GM13977 (cell line): ENCODE measurements around the gene ATOH8.
A peak's percentile ranks its signal among the peaks of the same experiment; 100 is the strongest.

Source experiments
- DNase-seq: peaks from one replicate; pipeline ENCODE4 v3.0.0; 2012; ENCODE audit warnings: low spot score
- CTCF ChIP-seq: IDR thresholded peaks from 2 replicates; pipeline ENCODE4 v1.5.1; 2012; ENCODE audit warnings: mild to moderate bottlenecking, control low read depth; ENCODE audit not compliant: insufficient read depth; ENCODE audit errors: extremely low read depth, missing control alignments
- in situ Hi-C: fragments of 300-500 bp; cut with MboI; formaldehyde crosslinking; loops from one replicate; pipeline ENCODE4 v1.12.0; 2022; ENCODE audit warnings: low sequenced_read_pairs, low pct_unique_long_range_greater_than_20kb, mixed read lengths, inconsistent platforms; ENCODE audit not compliant: unreplicated experiment

ATOH8 gene

DNA sequence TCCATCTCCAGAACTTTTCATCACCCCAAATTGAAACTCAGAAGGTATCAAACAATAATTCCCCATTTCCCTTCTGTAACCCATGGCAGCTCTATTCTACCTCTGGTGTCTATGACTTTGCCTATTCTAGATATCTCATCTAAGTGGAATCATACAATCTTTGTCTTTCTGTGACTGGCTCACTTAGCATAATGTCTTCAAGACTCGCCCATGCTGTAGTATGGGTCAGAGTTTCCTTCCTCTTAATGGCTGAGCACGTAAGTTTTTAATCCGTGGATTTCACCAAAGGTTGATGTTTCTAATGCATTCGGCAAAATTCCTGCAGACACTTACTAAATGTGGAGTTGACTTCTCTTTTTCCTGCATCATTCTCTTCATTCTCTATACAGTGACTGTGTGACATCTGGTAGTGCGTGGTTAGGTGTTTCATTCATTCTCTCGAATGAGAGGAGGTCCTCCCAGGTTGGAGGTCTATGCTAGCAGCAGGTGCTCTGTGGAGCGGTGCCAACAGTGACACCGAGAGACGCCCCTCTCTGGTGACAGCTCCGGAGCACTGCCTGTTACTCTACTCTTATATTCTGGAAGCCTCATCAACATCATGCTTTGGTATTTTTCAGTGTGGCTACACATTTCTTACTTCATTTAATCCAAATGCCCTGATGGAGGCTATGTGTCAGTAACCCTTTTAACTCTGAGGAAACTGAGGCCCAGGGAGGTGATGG is 50.1 kb downstream of the ATOH8 start:
- DNase-seq: no peak
- in situ Hi-C loops: no loop called here
- no peak for TF ChIP-seq CTCF

- DNase-seq: no peak
- in situ Hi-C loops: no loop called here
- TF ChIP-seq CTCF: peak; percentile 22
These were observed 50.8 kb downstream of the ATOH8 start for GRCh38 chr2:85804583-85804982.

- in situ Hi-C loops: no loop called here
- no peak for DNase-seq
- TF ChIP-seq CTCF: no peak
These were observed 52.7 kb downstream of the ATOH8 start for GRCh38 chr2:85806358-85807118.

DNA sequence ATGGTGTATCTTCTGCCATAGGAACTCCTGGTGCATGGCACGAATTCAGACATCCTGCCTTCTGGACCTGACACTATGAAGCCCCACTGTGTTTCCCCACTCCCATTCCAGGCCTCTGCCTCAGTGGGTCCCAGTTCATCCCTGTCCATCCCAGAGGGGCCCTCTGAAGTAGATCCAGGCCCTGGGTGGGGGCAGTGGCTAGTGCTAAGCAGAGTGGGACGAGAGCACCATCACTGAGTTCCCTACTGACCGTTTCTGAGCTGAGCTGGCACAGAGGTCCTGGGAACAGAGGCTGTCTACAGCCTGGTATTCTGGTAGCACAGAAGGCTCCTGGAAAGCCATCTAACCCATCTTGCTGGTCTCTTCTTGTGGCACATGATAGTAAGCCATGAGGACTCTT is 54.0 kb downstream of the ATOH8 start:
- in situ Hi-C loops: no loop called here
- no peak for DNase-seq
- TF ChIP-seq CTCF: no peak

- no peak for DNase-seq
- in situ Hi-C loops: loop anchor here (5.0 kb wide), 1 partner anchor 73 kb away; no protein-coding TSS in a partner anchor
These were observed 56.8 kb downstream of the ATOH8 start for GRCh38 chr2:85810371-85811179.

More at GRCh38 chr2:85810371-85811179, 56.8 kb downstream of the ATOH8 start:
- no peak for TF ChIP-seq CTCF
